Activated CD4-positive, alpha-beta T cell treated with anti-CD3 and anti-CD28 coated beads, Interleukin-10, Interleukin-2, amounts not matched to agents 100 ng/mL and 50 ng/mL, durations not matched to agents 16 hours and 8 hours (primary cell): ENCODE measurements around the gene FBXL14.
A peak's percentile ranks its signal among the peaks of the same experiment; 100 is the strongest.
"Not testable (repeated sequence)": the region's sequence is repeated elsewhere in the genome, so short reads cannot be mapped to it uniquely, and the experiment has no call there.

ENCODE experiments used
- DNase-seq: peaks from one replicate; pipeline ENCODE4 v3.0.0-alpha.2; 2020

Gene FBXL14

GRCh38 chr12:1619587-1619986, 25.2 kb upstream of the FBXL14 start:
- peak; percentile 79 for DNase-seq

GRCh38 chr12:1619159-1619558, 24.8 kb upstream of the FBXL14 start:
- no peak for DNase-seq

GRCh38 chr12:1618489-1618888, 24.1 kb upstream of the FBXL14 start:
- DNase-seq = no peak

GRCh38 chr12:1616233-1617066, 22.1 kb upstream of the FBXL14 start:
- DNase-seq = no peak

GRCh38 chr12:1614360-1614759, 20.0 kb upstream of the FBXL14 start:
- DNase-seq = no peak

GRCh38 chr12:1613860-1614259, 19.5 kb upstream of the FBXL14 start:
- no peak for DNase-seq

GRCh38 chr12:1611803-1612572, 17.6 kb upstream of the FBXL14 start:
- DNase-seq = no peak

- no peak for DNase-seq
These were observed 15.8 kb upstream of the FBXL14 start for GRCh38 chr12:1610072-1610643.

GRCh38 chr12:1608713-1609119, 14.3 kb upstream of the FBXL14 start:
- no peak for DNase-seq

- DNase-seq = no peak
These were observed 13.7 kb upstream of the FBXL14 start for GRCh38 chr12:1607940-1608712.

- DNase-seq = peak; percentile 74
These were observed 11.7 kb upstream of the FBXL14 start for GRCh38 chr12:1606021-1606622.

GRCh38 chr12:1605129-1606020, 11.0 kb upstream of the FBXL14 start:
- DNase-seq = peak; percentile 75

GRCh38 chr12:1604464-1604863, 10.1 kb upstream of the FBXL14 start:
- no peak for DNase-seq

GRCh38 chr12:1603269-1603993, 9.1 kb upstream of the FBXL14 start:
- DNase-seq = no peak

GRCh38 chr12:1602706-1603105, 8.3 kb upstream of the FBXL14 start:
- not testable (repeated sequence) for DNase-seq

- no peak for DNase-seq
These were observed 4.4 kb upstream of the FBXL14 start for GRCh38 chr12:1598757-1599156.

GRCh38 chr12:1595690-1596347, 1.4 kb upstream of the FBXL14 start:
- no peak for DNase-seq

- DNase-seq = no peak
These were observed 713 bp upstream of the FBXL14 start for GRCh38 chr12:1595026-1595561.

- DNase-seq = no peak
These were observed 448 bp downstream of the FBXL14 start for GRCh38 chr12:1594006-1594260.
